BJ (cell line): ENCODE measurements around the gene GRB2. TPM values are rescaled to one million over a fixed set of nuclear protein-coding genes. Genes with fewer than 3 reads are reported as not detected.

Experiments used
- CTCF ChIA-PET: fragments of 350-600 bp; formaldehyde crosslinking; extraction: SDS; loops from one replicate; lab custom pipeline; 2021; ENCODE audit warnings: antibody characterized with exemption, inconsistent platforms; lab: Yijun Ruan, JAX
- POLR2A ChIA-PET: fragments of 300-600 bp; sonication (Branson Sonifier 250); formaldehyde crosslinking; extraction: SDS; loops from one replicate; lab custom pipeline; 2021; ENCODE audit warnings: antibody characterized with exemption; lab: Charles Lee
- DNase-seq: peaks from one replicate; pipeline ENCODE4 v3.0.0-alpha.2; 2011; ENCODE audit warnings: low read depth
- H3K27me3 ChIP-seq: 2 replicates; pipeline ENCODE4 v1.6.0; 2011; ENCODE audit warnings: low read length; ENCODE audit not compliant: control insufficient read depth, insufficient read depth
- H3K36me3 ChIP-seq: 2 replicates; pipeline ENCODE4 v1.5.1; 2011; ENCODE audit warnings: low read length; ENCODE audit not compliant: control insufficient read depth, insufficient read depth
- H3K4me3 ChIP-seq: 2 replicates; pipeline ENCODE4 v1.5.1; 2011; ENCODE audit warnings: low read depth, mild to moderate bottlenecking, control low read depth, low read length
- CTCF ChIP-seq: IDR thresholded peaks from 2 replicates; pipeline ENCODE4 v1.5.1; 2011; ENCODE audit warnings: low read depth, mild to moderate bottlenecking, control low read depth, inconsistent platforms, low read length, moderate library complexity; ENCODE audit not compliant: insufficient read depth
- polyA plus RNA-seq: library from polyadenylated mRNA; depleted of rRNA; stranded (reverse); fragments of >200 nt; gene quantifications from 2 replicates; pipeline ENCODE4 v1.2.3, GENCODE V29; 2011

The GRB2 gene
- polyA plus RNA-seq, 1 experiment = 50.7 TPM

- CTCF ChIA-PET = interaction anchor here (0.6 to 1.9 kb wide), 10 partner anchors 10 to 141 kb away, joined by 3 to 11 read pairs (median 4); partner anchors contain the start of genes GRB2 and SLC25A19
- peaks cover 1% of the 10 kb centered on the region; the same call in 1 of the 2 replicates for H3K36me3 ChIP-seq
- POLR2A ChIA-PET = interaction anchor here (0.6 kb wide), 1 partner anchor 123 kb away, joined by 6 read pairs; no protein-coding TSS in a partner anchor
- no peaks in the 10 kb centered on the region for H3K27me3 ChIP-seq
- no peak for TF ChIP-seq CTCF
- peak; percentile 76 for DNase-seq
- H3K4me3 ChIP-seq = no peak overlapping the region
Measured at GRCh38 chr17:75277664-75278071, 127.8 kb downstream of the GRB2 start.

GRCh38 chr17:75273977-75274708 lies 131.3 kb downstream of the GRB2 start:
- ChIA-PET CTCF (interaction anchor here (0.6 to 0.7 kb wide), 2 partner anchors 168 to 170 kb away, joined by 3 read pairs; no protein-coding TSS in a partner anchor), POLR2A (no interaction called here)
- no peak for DNase-seq
- H3K36me3 ChIP-seq = peaks cover 1% of the 10 kb centered on the region; the same call in 1 of the 2 replicates
- no peak for TF ChIP-seq CTCF
- no peaks in the 10 kb centered on the region for H3K27me3 ChIP-seq
- H3K4me3 ChIP-seq = no peak overlapping the region

DNA sequence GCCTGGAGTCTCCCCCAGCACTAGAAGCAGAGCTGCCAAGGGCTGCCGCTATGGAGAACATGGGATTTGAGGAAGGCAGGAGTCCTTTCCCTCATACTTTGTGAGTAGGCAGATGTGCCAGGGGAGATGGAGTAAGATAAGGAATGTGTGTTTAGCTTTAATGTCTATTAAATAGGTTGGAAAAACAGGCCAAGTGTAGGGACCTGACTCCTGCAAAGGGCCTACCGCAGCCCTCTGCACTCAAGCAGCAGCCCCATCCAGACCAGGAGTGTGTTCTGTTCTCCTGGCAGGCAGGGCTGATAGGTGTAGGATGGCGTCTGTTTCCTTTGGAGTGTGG lies 132.7 kb downstream of the GRB2 start:
- POLR2A ChIA-PET = interaction anchor here (0.6 kb wide), 1 partner anchor 18 kb away, joined by 6 read pairs; no protein-coding TSS in a partner anchor

DNA sequence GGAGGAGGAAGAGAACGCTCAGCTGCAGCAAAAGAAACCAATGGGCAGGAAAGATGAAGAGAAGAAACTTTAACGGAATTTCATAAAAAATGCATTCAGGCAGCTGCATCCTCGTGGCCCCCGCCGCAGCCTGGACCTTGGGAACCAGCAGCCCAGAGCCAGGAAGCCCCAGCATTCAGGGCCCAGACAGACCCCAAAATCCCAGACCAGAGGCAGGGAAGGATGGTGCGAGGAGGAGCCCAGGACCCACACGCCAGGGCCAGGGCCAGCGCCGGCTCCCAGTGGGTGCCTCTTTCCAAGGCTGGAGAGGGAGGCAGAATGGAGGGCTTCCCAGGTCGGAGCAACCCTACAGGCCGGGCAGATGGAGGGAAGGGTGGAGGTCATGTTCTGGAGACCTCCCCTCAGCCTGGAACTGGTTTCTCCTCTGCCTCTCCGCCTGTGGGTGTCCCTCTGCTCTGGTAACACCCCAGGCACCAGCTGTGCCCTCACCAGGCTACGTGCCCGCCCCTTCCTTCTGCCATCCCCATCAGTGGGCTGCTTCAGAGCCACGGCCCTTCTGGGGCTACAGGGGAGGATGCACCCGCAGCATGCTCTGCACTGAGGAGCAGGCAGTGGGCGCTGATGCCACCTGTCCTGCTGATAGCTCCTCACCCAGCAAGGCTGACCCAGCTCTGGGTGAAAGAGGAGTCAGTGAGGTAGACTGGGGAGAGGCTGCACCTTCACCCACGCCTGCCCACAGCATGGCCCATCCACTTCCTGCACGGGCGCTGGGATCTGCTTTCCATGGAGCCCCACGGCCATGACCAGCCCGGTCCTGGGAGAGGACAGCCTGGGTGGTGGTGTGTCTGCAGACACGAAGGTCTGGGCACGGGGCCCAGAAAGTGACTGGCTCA lies 133.3 kb downstream of the GRB2 start:
- CTCF ChIA-PET = interaction anchor here (0.5 to 2.7 kb wide), 15 partner anchors 8 to 244 kb away, joined by 3 to 36 read pairs (median 4); partner anchors contain the start of genes GGA3, MRPS7 and TSEN54
- DNase-seq = no peak
- Histone ChIP-seq H3K36me3 (peaks cover 1% of the 10 kb centered on the region; the same call in 1 of the 2 replicates), H3K27me3 (no peaks in the 10 kb centered on the region), H3K4me3 (peak overlapping the region; percentile 71)
- POLR2A ChIA-PET = interaction anchor here (0.8 to 2.2 kb wide), 2 partner anchors 17 to 122 kb away, joined by 3 to 9 read pairs; partner anchors contain the start of gene SLC25A19
- no peak for TF ChIP-seq CTCF

More for the DNA sequence above, 132.7 kb downstream of the GRB2 start:
- DNase-seq = no peak
- CTCF ChIA-PET = interaction anchor here (0.7 to 2.7 kb wide), 4 partner anchors 11 to 212 kb away, joined by 3 to 36 read pairs (median 4); partner anchors contain the start of genes GGA3 and MRPS7
- no peak for TF ChIP-seq CTCF
- Histone ChIP-seq H3K27me3 (no peaks in the 10 kb centered on the region), H3K4me3 (no peak overlapping the region), H3K36me3 (peaks cover 1% of the 10 kb centered on the region; the same call in 1 of the 2 replicates)
